ENCODE data around the gene CAPN9.

GRCh38 chr1:230773396-230774033 lies 26.3 kb downstream of the CAPN9 start:
- TF ChIP-seq GATA3 (IDR thresholded peaks at IDR 0.05; ENCODE audit: low read depth, low read length) (no peak), GATA2 (IDR thresholded peaks at IDR 0.05; ENCODE audit: low read depth, low read length) (no peak)
